VCaP (cell line): ENCODE measurements around the gene TBC1D22A.

ENCODE experiments used
- H3K27ac ChIP-seq: fragments of 450-650 bp; 2 replicates; pipeline ENCODE4 v1.5.1; 2017
- CTCF ChIP-seq: fragments of 450-650 bp; conservative IDR thresholded peaks from 2 replicates; pipeline ENCODE4 v1.5.1; 2017; ENCODE audit warnings: mild to moderate bottlenecking, moderate library complexity

TBC1D22A gene

GRCh38 chr22:47054231-47055072 lies 292.0 kb downstream of the TBC1D22A start:
- no peak for TF ChIP-seq CTCF
- H3K27ac ChIP-seq, result no peak overlapping the region

GRCh38 chr22:47055073-47055355 lies 292.6 kb downstream of the TBC1D22A start:
- no peak for TF ChIP-seq CTCF
- no peak overlapping the region for H3K27ac ChIP-seq

GRCh38 chr22:47055461-47055860 lies 293.0 kb downstream of the TBC1D22A start:
- no peak overlapping the region for H3K27ac ChIP-seq
- TF ChIP-seq CTCF, result no peak

- TF ChIP-seq CTCF, result no peak
- H3K27ac ChIP-seq, result no peak overlapping the region
Measured at GRCh38 chr22:47055921-47056320, 293.5 kb downstream of the TBC1D22A start.

- no peak for TF ChIP-seq CTCF
- no peak overlapping the region for H3K27ac ChIP-seq
Measured at GRCh38 chr22:47056361-47056760, 293.9 kb downstream of the TBC1D22A start.

GRCh38 chr22:47056776-47057470 lies 294.5 kb downstream of the TBC1D22A start:
- TF ChIP-seq CTCF, result no peak

GRCh38 chr22:47057916-47058585 lies 295.6 kb downstream of the TBC1D22A start:
- no peak for TF ChIP-seq CTCF
- no peak overlapping the region for H3K27ac ChIP-seq

More at GRCh38 chr22:47056776-47057470, 294.5 kb downstream of the TBC1D22A start:
- H3K27ac ChIP-seq, result no peak overlapping the region
